ENCODE data around the gene ZNF462. TPM values are rescaled to one million over a fixed set of nuclear protein-coding genes. Genes with fewer than 3 reads are reported as not detected.

The ZNF462 gene
- total and polyA plus RNA-seq, 2 of the 4 experiments (the other 2 are of a cell fraction), result 6.1 to 18.8 TPM

DNA sequence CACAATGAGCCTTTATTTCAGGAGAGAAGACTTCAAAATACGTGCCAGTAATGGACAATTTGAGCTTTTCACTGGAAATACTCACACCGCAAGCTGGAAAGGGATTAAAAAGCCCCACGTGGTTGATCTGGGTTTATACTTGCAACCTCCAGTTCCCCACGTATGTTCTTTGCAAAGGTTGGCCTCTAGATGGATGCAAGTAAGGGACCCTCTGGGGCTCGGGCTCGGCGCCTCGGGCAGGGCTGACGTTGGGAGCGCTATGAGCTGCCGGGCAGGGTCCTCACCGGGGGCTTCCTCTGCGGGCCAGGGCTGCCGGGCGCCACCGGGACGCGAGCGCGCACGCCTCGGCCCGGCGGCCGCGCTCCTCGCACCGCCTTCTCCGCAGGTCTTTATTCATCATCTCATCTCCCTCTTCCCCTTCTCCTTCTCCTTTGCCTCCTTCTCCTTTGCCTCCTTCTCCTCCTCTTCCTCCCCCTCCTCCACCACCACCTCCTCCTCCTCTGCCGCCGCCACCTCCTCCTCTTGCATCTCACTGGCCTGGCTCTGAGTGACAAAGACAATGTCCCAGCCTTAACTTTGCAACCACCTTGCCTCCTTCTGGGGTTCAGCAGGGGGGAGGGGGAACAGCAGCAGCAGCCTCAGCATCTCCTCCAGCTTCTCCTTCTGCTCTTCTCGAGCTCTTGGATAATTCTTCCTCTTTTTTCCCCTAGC, 701 bp upstream of the ZNF462 start:
- Histone ChIP-seq H2AK9ac (replicated peaks; ENCODE audit: low read depth, low read length, poor library complexity) (peak overlapping the region; percentile 80), H4K91ac (ENCODE audit: insufficient read depth, low read depth, low read length) (peak overlapping the region; percentile 62), H2BK20ac (ENCODE audit: low read depth, low read length) (no peak overlapping the region), H2BK5ac (ENCODE audit: low read depth, low read length, poor library complexity, severe bottlenecking) (peak overlapping the region; percentile 63), H3K23ac (ENCODE audit: low read depth, low read length) (peak overlapping the region; percentile 70; the same call in 1 of the 2 replicates), H3K27ac (ENCODE audit: insufficient read depth, low read length) (peak overlapping the region; percentile 89), H2BK15ac (ENCODE audit: low read depth, low read length) (no peak overlapping the region), H3K4me2 (ENCODE audit: low read depth, low read length) (peak overlapping the region; percentile 82), H2AK5ac (ENCODE audit: low read depth, low read length) (no peak overlapping the region), H3K14ac (replicated peaks; ENCODE audit: low read depth, low read length) (peak overlapping the region; percentile 84; the same call in 1 of the 2 replicates), H3K4ac (ENCODE audit: low read depth, low read length) (peak overlapping the region; percentile 73), H3K27me3 (ENCODE audit: control insufficient read depth, insufficient read depth, low read length) (peaks cover 9% of the 10 kb centered on the region), H3K4me1 (ENCODE audit: control insufficient read depth, insufficient read depth, low read length) (no peaks in the 10 kb centered on the region), H3K18ac (ENCODE audit: low read depth, low read length) (no peak overlapping the region; the same call in 1 of the 2 replicates), H3K79me1 (ENCODE audit: low read depth in 1 of 2, low read length in 2 of 2) (peaks cover 3 to 23% of the 10 kb centered on the region in 2 experiments), H4K20me1 (ENCODE audit: insufficient read depth, low read length) (no peaks in the 10 kb centered on the region), H3K56ac (ENCODE audit: extremely low read depth, insufficient read depth, low read length) (peak overlapping the region; percentile 69), H3K9me3 (ENCODE audit: control insufficient read depth, insufficient read depth, low read length) (peaks cover 2% of the 10 kb centered on the region; the same call in 1 of the 2 replicates), H3K9me1 (ENCODE audit: insufficient read depth, low read length) (no peaks in the 10 kb centered on the region), H2AFZ (replicated peaks; ENCODE audit: low read length, poor library complexity) (peak overlapping the region; percentile 93), H2BK120ac (ENCODE audit: low read depth, low read length) (peak overlapping the region; percentile 82), H3K4me3 (ENCODE audit: insufficient read depth, low read depth, low read length) (peak overlapping the region; percentile 68), H3K36me3 (ENCODE audit: control insufficient read depth, insufficient read depth, low read length) (no peaks in the 10 kb centered on the region), H4K5ac (ENCODE audit: low read depth, low read length) (no peak overlapping the region), H4K8ac (ENCODE audit: low read depth in 2 of 2, low read length in 2 of 2) (peak overlapping the region in 1 of 2 experiments; percentile 29; a peak in 2 of 4 replicates), H3K9ac (ENCODE audit: low read depth, low read length) (peak overlapping the region; percentile 80)
- intact Hi-C loops (cut with micrococcal nuclease) (loop anchor here (1.0 to 10.0 kb wide), 7 partner anchors 145 to 423 kb away; partner anchors contain the start of gene RAD23B), dilution Hi-C loops (cut with HindIII; ENCODE audit: low sequenced_read_pairs, unreplicated experiment) (no loop called here), in situ Hi-C loops (cut with MboI; ENCODE audit: low sequenced_read_pairs) (loop anchor here (5.0 kb wide), 1 partner anchor 60 kb away; no protein-coding TSS in a partner anchor)
- POLR2A ChIA-PET (ENCODE audit: unreplicated experiment), result interaction anchor here (0.6 kb wide), 1 partner anchor 167 kb away, joined by 4 read pairs; no protein-coding TSS in a partner anchor
- CTCF ChIA-PET, result interaction anchor here (1.0 to 1.1 kb wide), 2 partner anchors 60 to 197 kb away, joined by 3 to 4 read pairs; no protein-coding TSS in a partner anchor
- TF ChIP-seq MXI1 (IDR thresholded peaks at IDR 0.05; ENCODE audit: borderline replicate concordance, low read depth, low read length) (0 out of 2 replicates have a peak, but pooled peaks have one; percentile 22), ELK1 (IDR thresholded peaks at IDR 0.05; ENCODE audit: borderline replicate concordance, low read depth, low read length) (no peak), USF2 (IDR thresholded peaks at IDR 0.05; ENCODE audit: low read depth, low read length) (peak; percentile 49; the same call in 1 of the 2 replicates), CEBPB (IDR thresholded peaks at IDR 0.05; ENCODE audit: low read depth, low read length) (no peak), NFE2L2 (IDR thresholded peaks at IDR 0.05; ENCODE audit: low read depth, low read length) (no peak)
- 2% methylated on average over 23 of the region's 32 CpGs; no CpG with 5 or more reads in 1 of the 2 experiments for WGBS, 2 experiments (ENCODE audit: extremely low coverage in 2 of 2, insufficient read length in 1 of 2)
- ATAC-seq (ENCODE audit: low read depth), result peak; percentile 8
- no TSS peak for BruUV-seq (replicated peaks)
- peak; percentile 52 for DNase-seq
